Measurements from ENCODE around the gene CCSER1.
"Not testable (repeated sequence)": the region's sequence is repeated elsewhere in the genome, so short reads cannot be mapped to it uniquely, and the experiment has no call there.

CCSER1 gene

DNA sequence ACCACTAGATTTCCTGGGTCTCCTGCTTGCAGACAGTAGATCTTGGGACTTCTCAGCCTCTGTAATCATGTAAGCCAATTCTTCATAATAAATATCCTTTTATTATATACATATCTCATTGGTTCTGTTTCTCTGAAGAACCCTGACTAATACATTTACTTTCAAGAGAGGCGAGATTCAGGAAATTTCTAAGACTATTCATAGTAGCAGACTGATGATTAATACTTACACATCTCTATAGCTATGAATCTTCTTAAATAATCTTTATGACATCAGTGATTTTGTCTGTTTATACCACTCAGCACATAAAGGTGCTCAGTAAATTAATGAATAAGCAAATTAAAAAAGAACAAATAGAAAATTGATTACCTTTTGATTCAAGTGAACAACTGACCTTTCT is 1494.3 kb downstream of the CCSER1 start:
- DNase-seq (ENCODE audit: low read depth, low spot score) = no peak

DNA sequence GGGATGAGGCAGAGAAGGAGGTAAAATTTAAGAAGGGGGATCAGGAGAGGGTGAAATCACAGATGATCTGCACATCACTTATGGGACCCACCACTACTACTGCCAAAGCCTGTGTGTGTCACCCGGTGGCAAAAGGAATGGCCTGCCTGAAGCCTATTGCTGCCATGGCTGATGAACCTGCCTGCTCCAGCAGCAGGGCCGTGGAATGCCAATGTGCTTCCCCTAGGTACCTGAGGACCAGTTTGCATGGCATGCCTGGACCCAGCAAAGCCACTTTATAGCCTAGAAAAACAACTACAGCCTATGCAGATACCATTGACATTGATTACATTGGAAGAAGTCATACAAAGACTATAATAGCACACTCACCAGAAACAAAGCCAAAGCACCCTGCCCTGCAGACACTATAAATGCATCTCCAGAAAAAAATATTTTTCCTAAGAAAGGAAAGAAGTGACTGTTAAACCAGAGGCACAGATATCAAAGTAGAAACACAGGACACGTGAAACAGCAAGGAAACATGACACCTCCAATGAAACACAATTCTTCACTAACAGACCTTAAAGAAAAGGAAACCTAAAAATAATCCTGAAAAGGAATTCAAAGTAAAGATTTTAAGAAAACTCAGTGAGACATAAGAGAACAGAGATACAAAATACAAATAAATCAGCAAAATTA is 1495.9 kb downstream of the CCSER1 start:
- no peak overlapping the region for H3K4me3 ChIP-seq (ENCODE audit: low read length)
- no peak for DNase-seq (ENCODE audit: low read depth, low spot score)

More for the DNA sequence above, 1494.3 kb downstream of the CCSER1 start:
- no peak overlapping the region for H3K4me3 ChIP-seq (ENCODE audit: low read length)

DNA sequence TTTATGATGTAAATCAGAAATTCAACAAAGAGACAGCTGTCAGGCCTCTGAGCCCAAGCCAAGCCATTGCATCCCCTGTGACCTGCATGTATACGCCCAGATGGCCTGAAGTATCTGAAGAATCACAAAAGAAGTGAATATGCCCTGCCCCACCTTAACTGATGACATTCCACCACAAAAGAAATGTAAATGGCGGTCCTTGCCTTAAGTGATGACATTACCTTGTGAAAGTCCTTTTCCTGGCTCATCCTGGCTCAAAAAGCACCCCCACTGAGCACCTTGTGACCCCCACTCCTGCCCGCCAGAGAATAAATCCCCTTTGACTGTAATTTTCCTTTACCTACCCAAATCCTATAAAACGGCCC is 1496.4 kb downstream of the CCSER1 start:
- DNase-seq (ENCODE audit: low read depth, low spot score) = not testable (repeated sequence)

DNA sequence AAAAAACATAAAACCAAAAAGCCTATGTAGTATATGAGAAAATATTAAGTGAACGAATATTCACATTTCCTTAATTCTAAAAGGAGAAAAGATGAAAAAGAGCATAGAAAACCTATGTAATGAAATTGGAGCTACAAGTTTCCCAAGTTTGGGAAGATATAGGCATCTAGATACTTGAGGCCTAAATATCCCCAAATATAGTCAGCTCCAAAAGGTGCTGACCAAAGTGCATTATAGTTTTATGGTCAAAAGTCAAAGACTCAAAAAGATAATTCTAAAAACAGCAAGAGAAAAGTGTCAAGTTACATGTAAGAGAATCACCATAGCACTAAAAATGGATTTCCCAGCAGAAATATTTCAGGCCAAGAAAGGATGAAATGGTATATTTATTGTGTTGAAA is 1502.9 kb downstream of the CCSER1 start:
- DNase-seq (ENCODE audit: low read depth, low spot score) = no peak
- H3K4me3 ChIP-seq (ENCODE audit: low read length) = no peak overlapping the region

More for the DNA sequence above, 1496.4 kb downstream of the CCSER1 start:
- not testable (repeated sequence) for H3K4me3 ChIP-seq (ENCODE audit: low read length)

DNA sequence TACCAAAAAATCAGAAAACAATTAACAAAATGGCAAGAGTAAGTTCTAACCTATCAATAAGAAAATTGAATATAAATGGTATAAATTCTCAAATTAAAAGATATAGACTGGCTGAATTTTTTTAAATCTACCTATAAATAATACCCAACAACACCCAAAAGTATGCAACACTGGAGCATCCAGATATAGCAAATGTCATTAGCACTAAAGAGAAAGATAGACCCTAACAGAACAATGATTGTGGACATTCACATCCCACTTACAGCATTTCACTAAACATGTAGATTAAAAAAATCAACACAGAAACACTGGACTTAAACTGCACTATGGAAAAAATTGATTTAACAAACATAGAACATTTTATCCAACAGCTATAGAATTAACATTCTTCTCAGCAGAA is 1503.6 kb downstream of the CCSER1 start:
- H3K4me3 ChIP-seq (ENCODE audit: low read length) = no peak overlapping the region

DNA sequence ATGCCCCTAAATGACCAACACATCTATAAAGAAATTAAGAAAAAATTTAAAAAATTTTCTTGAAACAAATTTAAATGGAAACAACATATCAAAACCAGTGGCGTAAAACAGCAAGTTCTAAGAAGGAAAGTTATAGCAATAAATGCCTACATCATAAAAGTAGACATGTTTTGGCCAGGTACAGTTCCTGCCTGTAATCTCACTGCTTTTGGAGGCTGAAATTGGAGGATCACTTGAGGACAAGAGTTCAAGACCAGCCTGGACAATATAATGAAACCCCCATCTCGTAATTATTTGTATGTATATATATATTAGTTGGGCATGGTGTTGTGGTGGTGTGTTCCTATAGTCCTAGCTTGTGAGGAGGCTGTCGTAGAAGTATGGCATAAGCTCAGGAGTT is 1504.1 kb downstream of the CCSER1 start:
- no peak for DNase-seq (ENCODE audit: low read depth, low spot score)
- H3K4me3 ChIP-seq (ENCODE audit: low read length) = no peak overlapping the region

More for the DNA sequence above, 1503.6 kb downstream of the CCSER1 start:
- DNase-seq (ENCODE audit: low read depth, low spot score) = no peak

DNA sequence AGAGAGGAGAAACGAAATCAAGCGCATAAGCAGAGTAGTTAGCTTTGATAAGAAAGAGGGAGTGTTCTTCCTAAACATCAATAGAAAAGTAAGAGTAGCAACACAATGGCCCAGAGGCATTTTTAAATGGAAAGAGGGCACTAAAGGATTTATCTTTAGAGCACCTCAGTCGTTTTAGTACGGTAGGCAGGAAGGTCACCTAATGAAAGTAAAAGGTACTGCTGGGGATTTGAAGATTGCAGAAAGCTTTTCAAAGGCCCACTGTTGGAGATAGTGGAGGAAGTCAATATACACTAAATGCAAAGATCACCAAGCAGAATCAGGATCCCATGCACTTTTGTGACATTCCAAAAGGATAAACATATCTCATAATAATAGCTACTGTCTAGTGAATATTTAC is 1508.9 kb downstream of the CCSER1 start:
- no peak for DNase-seq (ENCODE audit: low read depth, low spot score)
- H3K4me3 ChIP-seq (ENCODE audit: low read length) = no peak overlapping the region
